NCI-H345 treated with DMSO at 0.1 percent for 48 hours (cell line): ENCODE measurements around the gene AFF3.

Source experiments
- DNase-seq: peaks from one replicate; lab custom pipeline; 2025; ENCODE audit not compliant: unreplicated experiment; lab: John Stamatoyannopoulos, UW

Gene AFF3

DNA sequence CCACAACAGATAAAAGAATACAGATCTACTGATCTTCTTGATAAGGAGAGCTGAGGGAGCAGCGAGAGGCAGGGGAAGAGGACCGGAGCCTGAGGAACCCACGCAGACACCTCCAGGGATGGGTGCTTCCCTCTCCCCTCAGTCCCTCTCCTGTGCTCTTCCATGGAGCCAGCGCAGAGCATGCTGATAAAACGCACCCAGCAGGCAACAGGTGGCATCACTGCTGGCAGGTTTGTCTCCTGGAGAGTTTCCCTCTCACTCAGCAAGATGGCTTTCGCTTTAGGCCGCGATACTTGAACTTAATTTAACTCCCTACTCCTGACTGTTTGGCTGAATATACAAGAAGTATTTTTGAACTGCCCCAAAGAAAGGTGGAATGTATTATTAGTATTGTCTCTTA lies 489.5 kb downstream of the AFF3 start:
- peak; percentile 32 for DNase-seq

DNA sequence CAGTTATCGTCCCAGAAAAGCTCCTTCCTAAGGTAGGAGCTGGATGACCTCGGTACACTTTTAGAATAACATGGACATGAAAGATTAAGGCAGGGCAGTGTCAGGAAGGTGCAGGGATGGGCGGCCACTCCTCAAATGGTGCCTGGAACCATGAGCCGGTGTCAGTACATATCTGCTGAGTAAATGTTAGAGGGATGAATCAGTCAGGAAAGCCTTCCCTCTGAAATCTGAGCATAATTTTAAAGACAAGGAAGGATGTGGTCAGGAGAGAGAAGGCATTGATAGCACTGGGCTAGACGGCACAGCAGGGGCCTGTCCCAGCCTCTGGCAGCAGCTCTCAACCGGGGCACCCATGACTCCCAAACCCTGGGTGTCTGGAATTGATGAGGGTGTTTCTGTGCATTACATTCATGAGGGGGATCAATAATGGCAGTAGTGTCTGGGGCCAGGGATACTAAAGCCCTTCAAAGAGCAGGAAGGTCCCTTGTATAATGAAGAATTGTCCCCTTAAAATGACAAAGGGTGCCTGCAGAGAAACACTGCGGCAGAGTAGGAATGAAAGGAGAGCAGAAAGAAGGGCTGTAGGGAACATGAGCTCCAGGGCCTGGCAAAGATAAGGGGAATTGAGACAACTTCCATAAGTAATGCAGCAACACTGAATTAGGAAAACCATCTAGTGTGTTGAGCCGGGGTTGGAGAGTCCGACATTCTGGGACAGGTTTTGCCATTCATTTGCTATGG lies 490.3 kb downstream of the AFF3 start:
- no peak for DNase-seq

DNA sequence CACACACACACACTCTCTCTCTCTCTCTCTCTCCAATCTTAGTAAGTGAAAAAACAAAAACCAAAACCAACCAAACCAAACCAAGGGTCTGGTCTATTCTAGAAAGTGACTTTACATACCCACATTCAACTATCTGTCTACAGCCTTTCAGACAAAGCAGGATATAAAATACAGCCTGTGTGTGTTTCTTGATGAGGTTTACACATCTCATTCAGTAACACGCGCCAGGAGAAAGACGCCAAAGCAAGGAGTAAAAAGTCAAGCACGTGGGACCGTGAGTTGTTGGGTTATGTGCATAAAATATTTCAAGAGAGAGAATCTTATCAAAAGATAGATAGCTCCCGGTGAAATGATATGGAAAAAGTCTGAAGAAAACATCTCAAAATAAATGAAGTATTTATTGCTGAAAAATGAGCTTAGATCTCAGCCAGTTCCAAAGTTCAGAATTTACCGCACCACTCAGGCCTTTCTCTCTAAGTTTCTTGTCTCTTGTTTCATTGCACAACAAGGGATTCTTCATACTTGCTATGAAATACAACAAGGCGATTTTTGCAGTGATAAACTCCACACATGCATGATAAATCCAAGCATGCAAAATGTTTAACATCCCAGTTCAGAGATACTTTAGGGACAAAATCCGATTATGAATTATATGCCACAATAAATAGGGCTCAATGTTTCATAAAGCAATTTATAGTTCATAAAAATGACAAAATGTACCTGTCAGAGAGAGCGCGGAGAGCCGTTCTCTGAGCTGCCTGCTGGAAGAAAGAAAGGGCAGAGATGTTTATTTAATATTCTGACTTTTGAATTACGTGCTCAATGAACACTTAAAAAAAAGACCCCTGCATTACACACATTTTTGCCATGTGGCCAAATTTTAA lies 493.2 kb downstream of the AFF3 start:
- DNase-seq: no peak

DNA sequence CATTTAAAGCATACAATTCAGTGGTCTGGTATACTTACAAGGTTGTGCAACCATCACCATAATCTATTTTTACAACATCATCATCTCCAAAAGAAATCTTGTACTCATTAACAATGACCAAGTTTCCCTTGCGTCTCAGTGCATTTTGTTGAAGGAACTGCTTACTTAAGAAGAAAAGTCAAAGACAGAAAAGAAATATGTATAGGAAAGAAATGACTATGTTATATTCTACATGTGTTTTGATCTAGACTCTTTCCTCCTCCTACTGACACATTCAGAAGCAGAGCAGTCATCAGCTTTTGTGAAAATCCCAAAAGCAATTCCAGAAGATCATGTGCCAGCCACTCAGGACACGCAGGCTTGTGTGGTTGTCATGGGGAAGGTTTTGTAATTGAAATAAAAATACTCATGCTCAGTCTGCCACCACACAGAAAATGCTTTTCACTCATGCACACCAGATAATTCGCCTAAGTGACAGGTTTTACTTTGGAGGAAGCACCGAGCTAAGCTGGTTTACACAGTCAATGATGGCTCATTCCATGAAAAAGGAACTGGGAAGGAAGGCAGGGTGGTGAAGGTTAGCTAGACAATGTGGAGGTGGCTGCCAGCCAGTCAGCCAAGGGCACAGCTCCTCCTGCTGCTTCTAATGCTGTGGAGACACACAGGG lies 494.1 kb downstream of the AFF3 start:
- no peak for DNase-seq

DNA sequence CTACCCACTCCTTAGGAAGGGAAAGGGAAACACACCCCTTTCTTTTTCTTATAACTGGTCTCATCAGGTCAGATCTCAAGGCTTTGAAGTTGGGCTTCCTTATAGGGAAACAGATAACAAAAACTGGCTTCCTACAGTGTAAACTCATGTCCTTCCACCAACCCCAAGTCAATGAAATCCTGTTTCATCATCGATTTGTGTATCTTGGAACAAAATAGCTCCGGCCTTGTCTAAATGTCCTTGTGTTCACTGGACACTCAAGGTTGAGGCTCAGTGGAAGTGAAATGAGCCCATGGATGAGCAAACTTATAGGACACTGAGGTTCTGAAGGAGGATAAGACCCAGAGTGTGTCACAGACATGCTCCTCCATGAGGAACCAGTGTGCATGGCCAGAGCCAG lies 496.4 kb downstream of the AFF3 start:
- no peak for DNase-seq

DNA sequence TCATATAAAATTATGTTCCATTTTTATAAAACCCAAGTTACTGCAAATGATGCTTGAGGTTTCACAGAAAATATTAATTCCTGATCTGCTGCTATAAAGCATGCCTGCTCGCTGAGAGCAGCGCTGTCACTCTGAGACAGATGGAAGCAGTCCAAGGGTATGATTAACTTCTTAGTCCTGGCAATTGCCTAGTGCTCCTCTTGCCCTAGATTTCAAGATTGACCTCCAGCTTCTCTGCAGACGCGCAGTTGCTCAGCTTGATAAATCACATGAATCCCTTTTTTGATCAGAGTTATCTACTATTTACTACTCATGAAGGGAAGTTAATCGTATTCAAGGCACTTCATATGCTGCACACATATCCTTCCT lies 498.0 kb downstream of the AFF3 start:
- no peak for DNase-seq

DNA sequence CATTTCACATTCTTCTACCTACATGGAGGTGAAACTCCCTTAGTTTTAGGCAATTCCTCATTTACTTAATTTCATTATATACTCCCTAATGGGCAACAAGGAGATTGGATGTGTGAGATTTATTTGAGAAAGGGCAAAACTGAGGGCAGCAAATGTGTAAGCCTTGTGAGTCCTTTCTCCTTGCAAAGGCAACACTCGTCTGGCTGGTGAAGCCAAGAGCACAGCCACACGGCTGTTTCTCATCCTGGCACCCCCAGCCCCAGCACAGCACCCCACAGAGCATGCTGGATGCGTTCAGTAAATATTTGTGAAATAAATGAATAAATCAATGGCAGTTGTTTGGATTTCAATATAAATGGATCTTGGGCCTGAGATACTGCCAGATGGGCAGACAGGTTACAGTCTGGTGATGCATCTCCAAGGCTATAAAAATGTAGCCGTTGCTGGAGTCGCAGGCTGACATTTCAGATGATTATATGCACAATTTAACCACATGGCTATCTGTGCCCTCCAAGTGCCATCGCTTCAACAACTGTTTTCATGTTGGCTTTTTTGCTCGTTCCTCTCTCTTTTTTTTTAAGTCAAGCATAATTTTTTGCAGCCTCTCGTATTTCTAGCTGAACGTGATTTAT lies 498.5 kb downstream of the AFF3 start:
- DNase-seq: no peak

DNA sequence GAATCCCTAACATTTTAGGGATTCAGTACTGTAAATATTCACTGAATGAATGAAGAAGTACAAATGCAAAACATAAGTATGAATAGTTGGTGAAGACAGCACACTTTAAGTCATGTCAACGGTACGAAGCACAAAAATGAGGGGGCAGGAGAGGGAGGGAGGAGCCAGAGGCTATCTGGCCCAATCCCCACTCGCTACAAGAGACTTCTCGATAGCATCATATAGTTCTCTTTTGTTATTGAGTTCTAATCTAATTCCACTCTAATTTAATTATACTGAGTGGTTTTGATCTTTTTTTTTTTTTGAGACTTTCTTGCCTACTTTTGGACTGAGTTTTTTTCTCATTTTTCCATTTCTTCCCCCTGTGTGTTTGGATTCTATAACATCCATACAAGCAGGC lies 500.4 kb downstream of the AFF3 start:
- DNase-seq: no peak

DNA sequence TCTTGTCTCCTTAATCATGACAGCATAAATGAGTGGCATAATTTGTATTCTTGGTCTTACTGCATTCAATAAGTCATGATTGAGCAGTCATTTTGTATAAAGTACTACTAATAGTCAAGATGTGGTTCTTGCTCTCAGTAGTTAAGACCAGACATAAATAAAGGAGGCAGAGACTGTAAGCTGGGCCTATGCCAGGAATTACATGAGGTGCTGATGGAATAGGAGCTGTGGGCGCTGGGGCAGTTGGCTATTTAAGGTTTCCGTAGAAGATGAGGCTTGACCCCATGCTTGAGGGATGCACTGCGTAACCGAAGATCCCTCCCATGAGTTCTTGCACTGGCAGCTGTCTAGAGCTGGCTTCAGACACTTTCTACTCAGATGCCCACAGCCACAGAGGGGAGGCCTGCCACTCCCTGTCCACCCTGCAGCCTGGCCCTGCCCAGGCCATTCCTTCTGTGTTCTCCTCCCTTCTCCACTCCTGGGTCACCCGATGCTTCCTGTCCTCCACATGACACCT lies 501.7 kb downstream of the AFF3 start:
- DNase-seq: no peak

DNA sequence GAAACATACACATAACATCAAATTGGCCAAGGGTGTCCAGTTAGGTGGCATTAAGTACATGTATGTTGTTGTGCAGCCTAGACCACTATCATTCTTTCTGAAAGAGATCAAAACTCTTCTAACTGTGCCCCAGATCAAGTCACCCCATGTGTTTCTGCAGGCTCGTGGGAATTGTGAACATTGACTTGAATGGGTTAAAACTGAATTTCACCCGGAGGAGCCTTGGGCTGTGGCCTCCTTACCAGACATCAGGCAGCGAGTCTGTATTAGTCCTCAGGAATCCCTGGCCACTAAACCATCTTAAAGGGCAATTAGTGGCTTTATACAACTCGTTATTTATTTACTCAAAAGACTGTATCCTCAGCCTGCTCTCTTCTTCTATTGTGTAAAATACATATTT lies 503.6 kb downstream of the AFF3 start:
- DNase-seq: no peak

DNA sequence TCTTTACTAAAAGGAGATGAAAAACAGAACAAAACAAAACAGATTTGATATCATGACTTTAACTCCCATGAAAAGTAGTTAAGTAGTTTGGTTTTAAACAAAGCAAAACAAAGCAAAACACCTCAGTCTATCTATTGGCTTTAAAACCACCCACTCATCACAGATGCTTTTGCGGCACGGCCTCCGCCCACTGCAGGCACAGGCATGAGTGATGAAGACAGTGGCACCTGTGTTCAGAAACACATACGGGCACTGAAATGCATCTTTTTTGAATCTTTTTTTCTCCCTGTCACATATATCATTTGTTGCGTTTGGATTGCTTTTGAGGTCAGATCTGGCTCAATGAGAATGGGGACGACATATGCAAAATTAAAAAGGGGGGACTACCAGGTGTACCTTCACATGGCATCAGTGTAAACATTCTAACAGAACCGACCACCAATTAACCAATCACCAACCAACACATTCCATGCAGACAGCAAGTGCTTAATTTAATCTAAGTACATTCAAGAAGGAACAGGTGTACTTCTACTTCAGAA lies 505.2 kb downstream of the AFF3 start:
- no peak for DNase-seq

DNA sequence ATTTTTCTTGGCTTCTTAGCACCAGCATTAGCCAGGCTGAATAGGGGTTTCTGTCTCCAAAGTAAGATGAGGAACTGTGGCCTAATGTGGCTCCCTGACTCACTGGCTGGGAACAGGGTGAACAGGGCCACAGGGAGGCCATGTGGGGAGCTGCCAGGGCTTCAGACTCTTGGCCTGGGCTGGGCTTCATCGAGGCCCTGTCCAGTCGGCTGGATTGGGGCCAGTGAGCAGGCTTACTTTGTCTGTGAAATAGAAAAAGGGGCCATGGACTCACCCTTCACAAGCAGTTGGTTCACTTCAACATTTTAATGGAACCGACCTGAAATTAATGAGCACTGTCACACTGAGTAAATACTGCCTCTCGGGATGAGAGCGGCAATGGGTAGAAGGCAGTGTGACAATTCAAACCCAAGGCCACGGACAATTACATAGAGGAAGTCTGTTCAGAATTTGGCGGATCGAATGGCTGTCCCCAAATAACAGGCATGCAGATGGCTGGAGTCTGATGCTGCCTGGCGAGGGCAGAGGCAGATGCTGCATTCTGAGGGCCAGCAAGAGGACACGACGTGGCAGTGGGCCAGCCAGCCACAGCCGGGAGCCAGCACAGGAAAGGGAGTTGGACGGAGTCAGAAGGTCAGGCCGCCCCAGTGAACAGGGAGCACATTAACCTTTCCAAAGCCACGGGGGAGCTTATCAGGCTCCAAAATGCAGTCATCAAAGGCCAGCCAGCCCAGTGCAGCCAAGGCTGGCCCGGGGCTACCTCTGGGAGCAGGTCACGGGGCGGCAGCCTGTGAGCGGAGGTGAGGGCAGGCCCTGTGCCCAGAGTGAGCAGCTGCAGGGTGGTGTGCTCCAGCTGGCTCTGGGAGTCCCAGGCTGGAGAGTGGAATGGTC lies 506.0 kb downstream of the AFF3 start:
- no peak for DNase-seq

DNA sequence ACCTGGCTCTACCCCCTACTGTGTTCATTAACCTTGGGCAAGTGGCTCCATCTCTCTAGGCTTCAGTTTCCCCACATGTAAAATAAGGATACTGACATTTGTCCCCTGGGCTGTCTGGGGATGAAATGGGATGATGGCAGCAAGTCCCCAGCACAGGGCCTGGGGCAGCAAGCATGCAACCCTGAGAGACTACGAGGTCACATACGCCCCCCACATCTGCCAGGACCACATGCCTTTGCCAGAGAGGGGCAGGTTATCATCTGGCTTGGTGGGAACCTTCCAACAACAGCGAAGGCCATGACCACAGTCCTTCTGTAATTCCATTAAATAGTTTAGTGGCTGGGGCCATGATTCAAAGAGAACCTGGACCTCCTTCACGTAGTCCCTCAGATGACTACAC lies 506.7 kb downstream of the AFF3 start:
- DNase-seq: no peak

DNA sequence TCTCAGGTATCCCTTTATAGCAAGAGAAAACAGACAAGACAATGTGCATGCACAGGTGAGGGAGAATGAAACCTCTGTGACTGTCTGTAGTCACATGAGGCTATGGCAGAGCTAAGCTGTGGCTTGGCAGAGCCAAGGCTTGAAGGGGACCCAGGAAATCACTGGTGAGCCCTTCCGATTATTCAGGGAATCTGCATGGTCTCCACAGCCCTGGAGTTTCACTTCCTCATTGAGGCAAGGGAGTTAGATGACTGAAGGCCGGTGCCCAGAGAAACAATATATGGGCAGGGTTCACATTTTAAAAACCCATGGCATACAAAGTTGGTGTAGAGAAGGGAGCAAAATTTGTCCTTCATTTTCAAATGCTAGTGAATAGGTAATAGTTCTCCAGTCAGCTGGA lies 508.2 kb downstream of the AFF3 start:
- DNase-seq: no peak

DNA sequence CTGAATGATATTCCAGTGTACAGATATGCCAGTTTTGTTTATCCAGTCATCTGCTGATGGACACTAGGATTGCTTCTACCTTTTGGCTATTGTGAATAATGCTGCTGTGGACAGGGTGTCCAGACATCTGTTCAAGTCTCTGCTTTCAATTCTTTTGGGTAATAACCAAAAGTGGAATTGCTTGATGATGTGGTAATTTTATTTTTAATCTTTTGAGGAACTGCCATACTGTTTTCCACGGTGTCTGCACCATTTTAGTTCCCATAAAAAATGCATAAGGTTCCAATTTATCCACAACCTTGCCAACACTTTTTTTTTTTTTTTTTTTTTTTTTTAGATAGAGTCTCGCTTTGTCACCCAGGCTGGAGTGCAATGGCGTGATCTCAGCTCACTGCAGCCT lies 510.7 kb downstream of the AFF3 start:
- DNase-seq: no peak

DNA sequence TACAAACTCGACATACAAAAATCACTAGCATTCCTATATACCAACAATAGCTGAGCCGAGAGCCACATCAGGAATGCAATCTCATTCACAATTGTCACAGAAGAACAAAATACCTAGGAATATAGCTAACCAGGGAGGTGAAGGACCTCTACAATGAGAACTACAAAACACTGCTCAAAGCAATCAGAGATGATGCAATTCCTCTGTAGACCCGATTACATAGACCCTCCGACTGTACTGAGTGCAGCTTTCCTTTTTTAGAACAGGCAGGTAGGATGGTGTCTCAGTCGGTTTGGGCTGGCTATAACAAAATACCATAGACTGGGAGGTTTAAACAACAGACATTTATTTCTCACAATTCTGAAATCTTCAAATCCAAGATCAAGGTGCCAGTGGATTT lies 513.1 kb downstream of the AFF3 start:
- no peak for DNase-seq

DNA sequence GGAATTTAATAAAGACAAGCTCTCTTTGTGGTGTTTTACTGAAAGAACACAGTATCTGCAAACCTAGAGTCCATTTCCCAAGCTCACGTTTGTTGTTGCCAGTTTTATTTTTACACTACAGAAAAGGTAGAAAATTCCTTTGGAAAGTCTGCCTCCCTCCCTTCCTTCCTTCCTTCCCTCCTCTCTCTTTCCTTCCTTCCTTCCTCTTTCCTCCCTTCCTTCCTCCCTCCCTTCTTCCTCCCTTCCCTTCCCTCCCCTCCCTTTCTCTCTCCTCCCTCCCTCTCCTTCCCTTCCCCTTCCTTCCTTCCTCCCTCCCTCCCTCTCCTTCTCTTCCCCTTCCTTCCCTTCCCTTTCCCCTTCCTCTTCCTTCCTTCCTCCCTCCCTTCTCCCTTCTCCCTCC lies 516.2 kb downstream of the AFF3 start:
- DNase-seq: no peak

DNA sequence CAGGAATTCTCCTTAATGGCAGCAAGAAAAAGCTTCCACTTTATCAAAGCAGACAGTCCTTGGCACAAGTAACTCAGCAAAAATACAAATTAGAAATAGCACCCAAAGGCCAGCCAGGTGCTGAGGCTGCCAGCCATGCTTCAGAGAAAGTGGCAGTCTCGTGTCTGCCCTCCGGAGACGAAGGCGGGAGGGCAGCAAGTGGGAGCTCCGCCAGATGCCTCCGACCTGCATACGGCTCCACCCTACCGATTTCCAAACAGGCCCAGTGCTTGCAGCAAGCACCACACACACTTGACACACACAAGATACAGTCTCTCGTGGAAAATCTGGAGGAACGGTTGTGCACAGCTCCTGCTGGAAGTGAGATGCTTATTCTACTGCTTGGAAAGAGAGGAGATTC lies 517.7 kb downstream of the AFF3 start:
- no peak for DNase-seq

DNA sequence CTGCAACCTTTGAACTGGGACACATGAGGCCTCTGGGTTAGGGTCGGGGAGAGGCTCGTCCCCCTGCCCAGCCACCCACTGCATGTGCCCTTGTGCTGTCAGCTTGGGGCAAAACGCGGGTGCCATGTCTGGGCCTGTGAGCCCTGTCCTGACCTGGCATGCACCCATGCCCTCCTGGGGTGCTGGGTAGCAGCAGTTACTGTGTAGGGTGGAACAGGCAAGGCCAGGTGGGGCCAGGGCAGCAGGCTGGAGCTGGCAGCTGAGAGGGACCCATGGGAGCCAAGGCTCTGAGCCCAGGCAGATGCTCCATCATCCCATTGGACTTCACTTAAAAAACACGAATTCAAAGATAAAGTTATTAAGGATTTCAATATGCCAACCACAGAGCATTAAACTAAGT lies 518.8 kb downstream of the AFF3 start:
- DNase-seq: no peak

DNA sequence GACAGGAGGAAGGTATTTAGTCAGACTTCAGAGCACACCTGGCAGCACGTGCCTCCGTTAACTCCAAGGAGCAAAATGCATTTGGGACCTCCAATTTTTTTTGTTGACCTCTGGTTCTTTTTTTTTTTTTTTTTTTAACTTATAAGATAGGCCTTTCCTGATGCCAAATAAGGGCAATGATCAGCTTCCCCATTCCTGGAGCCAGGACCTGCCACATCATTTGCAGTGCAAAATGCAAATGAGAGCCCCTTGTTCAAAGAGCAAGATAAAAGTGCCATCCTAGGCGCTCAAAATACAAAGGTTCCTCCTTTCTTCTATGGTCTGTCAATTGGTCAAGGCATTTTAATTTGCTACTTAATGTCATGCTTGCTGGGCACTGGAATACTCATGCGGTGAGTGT lies 519.4 kb downstream of the AFF3 start:
- DNase-seq: no peak
